ENCODE data around the gene B4GALT5. TPM values are rescaled to one million over a fixed set of nuclear protein-coding genes. Genes with fewer than 3 reads are reported as not detected.

Gene B4GALT5
- polyA plus RNA-seq, 1 donor (not counting 4 experiments of a cell fraction or from before 2014, with no cell fraction given) = 23.5 TPM

DNA sequence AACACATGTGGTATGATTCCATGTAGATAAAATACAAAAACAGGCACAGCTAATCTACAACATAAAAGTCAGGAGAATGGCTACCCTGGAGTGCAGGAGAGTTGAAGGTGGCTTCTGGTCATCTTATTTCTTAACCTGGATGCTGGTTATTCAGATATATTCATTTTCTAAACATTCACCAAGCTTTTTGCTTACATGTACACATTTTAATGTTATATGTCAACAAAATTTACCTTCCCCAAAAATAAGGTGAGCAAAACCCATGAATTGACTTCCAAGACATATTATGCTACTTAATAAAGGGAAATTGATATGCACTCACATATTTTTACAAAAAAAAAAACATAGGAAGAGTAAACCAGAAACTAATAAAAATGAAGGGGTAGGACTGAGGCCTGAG, 50.6 kb downstream of the B4GALT5 start:
- no peak overlapping the region for H2AFZ ChIP-seq (ENCODE audit: control insufficient read depth, low read length)
- H3K4me2 ChIP-seq (ENCODE audit: control insufficient read depth, extremely low read depth, insufficient read depth, low read depth, low read length) = no peak overlapping the region
- H4K20me1 ChIP-seq (ENCODE audit: control insufficient read depth, extremely low read depth, insufficient read depth, low read length) = peaks cover 20% of the 10 kb centered on the region
- DNase-seq (ENCODE audit: low read depth, low spot score) = no peak
- no peak overlapping the region for H3K27ac ChIP-seq (ENCODE audit: control insufficient read depth, insufficient read depth, low read length)
- dilution Hi-C loops (cut with MboI; ENCODE audit: extremely low pct_ligation_motif_present, low sequenced_read_pairs) = no loop called here
- H3K9ac ChIP-seq (ENCODE audit: control insufficient read depth, extremely low read depth, insufficient read depth, low read length) = no peak overlapping the region
- no peak overlapping the region for H3K4me3 ChIP-seq (ENCODE audit: control insufficient read depth in 2 of 3, extremely low read depth in 1 of 3, insufficient read depth in 2 of 3, low read depth in 1 of 3, low read length in 3 of 3)
- TF ChIP-seq, protein P1, sequence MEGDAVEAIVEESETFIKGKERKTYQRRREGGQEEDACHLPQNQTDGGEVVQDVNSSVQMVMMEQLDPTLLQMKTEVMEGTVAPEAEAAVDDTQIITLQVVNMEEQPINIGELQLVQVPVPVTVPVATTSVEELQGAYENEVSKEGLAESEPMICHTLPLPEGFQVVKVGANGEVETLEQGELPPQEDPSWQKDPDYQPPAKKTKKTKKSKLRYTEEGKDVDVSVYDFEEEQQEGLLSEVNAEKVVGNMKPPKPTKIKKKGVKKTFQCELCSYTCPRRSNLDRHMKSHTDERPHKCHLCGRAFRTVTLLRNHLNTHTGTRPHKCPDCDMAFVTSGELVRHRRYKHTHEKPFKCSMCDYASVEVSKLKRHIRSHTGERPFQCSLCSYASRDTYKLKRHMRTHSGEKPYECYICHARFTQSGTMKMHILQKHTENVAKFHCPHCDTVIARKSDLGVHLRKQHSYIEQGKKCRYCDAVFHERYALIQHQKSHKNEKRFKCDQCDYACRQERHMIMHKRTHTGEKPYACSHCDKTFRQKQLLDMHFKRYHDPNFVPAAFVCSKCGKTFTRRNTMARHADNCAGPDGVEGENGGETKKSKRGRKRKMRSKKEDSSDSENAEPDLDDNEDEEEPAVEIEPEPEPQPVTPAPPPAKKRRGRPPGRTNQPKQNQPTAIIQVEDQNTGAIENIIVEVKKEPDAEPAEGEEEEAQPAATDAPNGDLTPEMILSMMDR (optimal IDR thresholded peaks at IDR 0.05 in 1 of 3, IDR thresholded peaks at IDR 0.05 in 1 of 3, conservative IDR thresholded peaks at IDR 0.05 in 1 of 3; ENCODE audit: extremely low read depth in 1 of 3, insufficient read depth in 2 of 3, low read length in 3 of 3) = no peak
- TF ChIP-seq EZH2 (IDR thresholded peaks at IDR 0.05; ENCODE audit: low read length) = no peak
- H3K27me3 ChIP-seq (ENCODE audit: control insufficient read depth, extremely low read depth, insufficient read depth, low read length) = no peaks in the 10 kb centered on the region
- H3K79me2 ChIP-seq (ENCODE audit: control insufficient read depth, insufficient read depth, low read length) = peaks cover 82% of the 10 kb centered on the region
- H3K9me3 ChIP-seq (ENCODE audit: control insufficient read depth, low read depth, low read length) = no peaks in the 10 kb centered on the region
- FAIRE-seq = no peak
- H3K9me1 ChIP-seq (ENCODE audit: control insufficient read depth, extremely low read depth, insufficient read depth, low read length) = no peaks in the 10 kb centered on the region
- no peaks in the 10 kb centered on the region for H3K36me3 ChIP-seq (ENCODE audit: control insufficient read depth in 2 of 2, extremely low read depth in 1 of 2, insufficient read depth in 2 of 2, low read length in 2 of 2)
- H3K4me1 ChIP-seq (ENCODE audit: control insufficient read depth, extremely low read depth, insufficient read depth, low read length) = no peaks in the 10 kb centered on the region

DNA sequence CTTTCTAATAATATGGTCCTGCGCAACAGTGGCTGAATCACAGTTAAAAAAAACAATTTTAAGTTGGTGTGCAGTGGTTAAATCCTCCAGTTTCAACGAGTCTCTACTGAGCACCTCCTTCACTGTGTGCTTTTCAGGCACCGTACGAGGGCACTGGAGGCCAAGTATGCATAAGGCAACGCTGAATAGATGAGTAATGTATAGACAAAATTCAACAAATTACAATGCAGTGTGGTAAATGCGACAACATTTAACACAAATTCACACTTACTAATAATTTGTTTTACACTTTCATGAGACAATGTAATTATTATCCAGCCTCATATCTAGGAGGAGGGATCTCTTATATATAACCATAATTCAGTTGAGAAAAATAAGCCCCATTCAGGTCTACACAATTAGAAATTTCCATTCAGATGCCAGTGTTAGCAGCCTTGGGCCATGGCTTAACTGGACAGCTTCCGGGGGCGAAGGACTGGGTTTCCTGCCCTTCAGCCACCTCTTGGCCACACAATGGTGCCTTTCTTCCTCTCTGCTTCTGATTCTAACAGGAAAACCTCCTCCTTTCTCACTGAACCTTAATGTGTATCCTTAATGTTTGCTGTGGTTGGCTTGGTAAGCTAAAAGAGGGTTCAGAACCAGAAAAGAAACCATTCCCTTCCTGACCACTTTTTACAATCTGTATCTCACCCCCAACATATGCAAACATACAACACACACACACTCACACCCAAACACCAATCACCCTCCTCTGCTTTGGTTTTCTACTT, 51.9 kb downstream of the B4GALT5 start:
- H3K79me2 ChIP-seq (ENCODE audit: control insufficient read depth, insufficient read depth, low read length) = peaks cover 75% of the 10 kb centered on the region
- no peak overlapping the region for H3K27ac ChIP-seq (ENCODE audit: control insufficient read depth, insufficient read depth, low read length)
- H4K20me1 ChIP-seq (ENCODE audit: control insufficient read depth, extremely low read depth, insufficient read depth, low read length) = peaks cover 17% of the 10 kb centered on the region

More for the DNA sequence above, 51.9 kb downstream of the B4GALT5 start:
- no peaks in the 10 kb centered on the region for H3K9me3 ChIP-seq (ENCODE audit: control insufficient read depth, low read depth, low read length)
- H2AFZ ChIP-seq (ENCODE audit: control insufficient read depth, low read length) = no peak overlapping the region
- no peak overlapping the region for H3K4me3 ChIP-seq (ENCODE audit: control insufficient read depth in 2 of 3, extremely low read depth in 1 of 3, insufficient read depth in 2 of 3, low read depth in 1 of 3, low read length in 3 of 3)
- no peak overlapping the region for H3K9ac ChIP-seq (ENCODE audit: control insufficient read depth, extremely low read depth, insufficient read depth, low read length)
- no peak for DNase-seq (ENCODE audit: low read depth, low spot score)
- no peaks in the 10 kb centered on the region for H3K4me1 ChIP-seq (ENCODE audit: control insufficient read depth, extremely low read depth, insufficient read depth, low read length)
- H3K9me1 ChIP-seq (ENCODE audit: control insufficient read depth, extremely low read depth, insufficient read depth, low read length) = no peaks in the 10 kb centered on the region
- H3K27me3 ChIP-seq (ENCODE audit: control insufficient read depth, extremely low read depth, insufficient read depth, low read length) = no peaks in the 10 kb centered on the region
- no peaks in the 10 kb centered on the region for H3K36me3 ChIP-seq (ENCODE audit: control insufficient read depth in 2 of 2, extremely low read depth in 1 of 2, insufficient read depth in 2 of 2, low read length in 2 of 2)
- no peak overlapping the region for H3K4me2 ChIP-seq (ENCODE audit: control insufficient read depth, extremely low read depth, insufficient read depth, low read depth, low read length)
- TF ChIP-seq, protein P1 (optimal IDR thresholded peaks at IDR 0.05 in 1 of 3, IDR thresholded peaks at IDR 0.05 in 1 of 3, conservative IDR thresholded peaks at IDR 0.05 in 1 of 3; ENCODE audit: extremely low read depth in 1 of 3, insufficient read depth in 2 of 3, low read length in 3 of 3) = no peak
- TF ChIP-seq EZH2 (IDR thresholded peaks at IDR 0.05; ENCODE audit: low read length) = no peak
- FAIRE-seq = no peak
- dilution Hi-C loops (cut with MboI; ENCODE audit: extremely low pct_ligation_motif_present, low sequenced_read_pairs) = no loop called here
